GM18907 (cell line): Measurements from ENCODE around the gene POLD3.

Source experiments
- ATAC-seq: cut with Tn5 transposase; IDR thresholded peaks from one replicate; pipeline ENCODE4 v1.9.1; 2021; ENCODE audit warnings: mild to moderate bottlenecking, moderate library complexity; ENCODE audit not compliant: unreplicated experiment

POLD3 gene

GRCh38 chr11:74592441-74593362 is at the start of gene POLD3:
POLD3 (plus strand) TSS chr11:74592582; CDS start chr11:74592659, 77 bp downstream.
- ATAC-seq, result peak; percentile 90

- ATAC-seq, result no peak
Observed at GRCh38 chr11:74543991-74544390, 48.4 kb upstream of the POLD3 start.

GRCh38 chr11:74546752-74547151 is 45.6 kb upstream of the POLD3 start:
- no peak for ATAC-seq

GRCh38 chr11:74550991-74551753 is 41.2 kb upstream of the POLD3 start:
- ATAC-seq, result no peak

- no peak for ATAC-seq
Observed at GRCh38 chr11:74551754-74552145, 40.6 kb upstream of the POLD3 start.

- ATAC-seq, result no peak
Observed at GRCh38 chr11:74557526-74557925, 34.9 kb upstream of the POLD3 start.

- ATAC-seq, result no peak
Observed at GRCh38 chr11:74559110-74559933, 33.1 kb upstream of the POLD3 start.

- ATAC-seq, result no peak
Observed at GRCh38 chr11:74559934-74560309, 32.5 kb upstream of the POLD3 start.

- ATAC-seq, result no peak
Observed at GRCh38 chr11:74566146-74566960, 26.0 kb upstream of the POLD3 start.

- ATAC-seq, result no peak
Observed at GRCh38 chr11:74568028-74568427, 24.4 kb upstream of the POLD3 start.

GRCh38 chr11:74570266-74571061 is 21.9 kb upstream of the POLD3 start:
- ATAC-seq, result no peak

GRCh38 chr11:74571062-74571399 is 21.4 kb upstream of the POLD3 start:
- ATAC-seq, result no peak

- ATAC-seq, result no peak
Observed at GRCh38 chr11:74572349-74572748, 20.0 kb upstream of the POLD3 start.

- no peak for ATAC-seq
Observed at GRCh38 chr11:74574563-74574962, 17.8 kb upstream of the POLD3 start.

- ATAC-seq, result no peak
Observed at GRCh38 chr11:74575999-74576398, 16.4 kb upstream of the POLD3 start.

- ATAC-seq, result no peak
Observed at GRCh38 chr11:74577181-74577580, 15.2 kb upstream of the POLD3 start.

- no peak for ATAC-seq
Observed at GRCh38 chr11:74577624-74578396, 14.6 kb upstream of the POLD3 start.

- ATAC-seq, result no peak
Observed at GRCh38 chr11:74579577-74580270, 12.7 kb upstream of the POLD3 start.
